IPS-18c (cell line): ENCODE measurements around the gene TFB2M.
"Not testable (repeated sequence)": the region's sequence is repeated elsewhere in the genome, so short reads cannot be mapped to it uniquely, and the experiment has no call there.

Experiments used
- H3K4me3 ChIP-seq: 2 replicates; pipeline ENCODE4 v1.7.0; 2013; ENCODE audit warnings: low read depth, mild to moderate bottlenecking, low read length, moderate library complexity; ENCODE audit not compliant: insufficient read depth
- H3K9me3 ChIP-seq: one replicate; pipeline ENCODE4 v1.6.1; 2013; ENCODE audit warnings: mild to moderate bottlenecking, low read length, moderate library complexity; ENCODE audit not compliant: control insufficient read depth, insufficient read depth

Gene TFB2M

DNA sequence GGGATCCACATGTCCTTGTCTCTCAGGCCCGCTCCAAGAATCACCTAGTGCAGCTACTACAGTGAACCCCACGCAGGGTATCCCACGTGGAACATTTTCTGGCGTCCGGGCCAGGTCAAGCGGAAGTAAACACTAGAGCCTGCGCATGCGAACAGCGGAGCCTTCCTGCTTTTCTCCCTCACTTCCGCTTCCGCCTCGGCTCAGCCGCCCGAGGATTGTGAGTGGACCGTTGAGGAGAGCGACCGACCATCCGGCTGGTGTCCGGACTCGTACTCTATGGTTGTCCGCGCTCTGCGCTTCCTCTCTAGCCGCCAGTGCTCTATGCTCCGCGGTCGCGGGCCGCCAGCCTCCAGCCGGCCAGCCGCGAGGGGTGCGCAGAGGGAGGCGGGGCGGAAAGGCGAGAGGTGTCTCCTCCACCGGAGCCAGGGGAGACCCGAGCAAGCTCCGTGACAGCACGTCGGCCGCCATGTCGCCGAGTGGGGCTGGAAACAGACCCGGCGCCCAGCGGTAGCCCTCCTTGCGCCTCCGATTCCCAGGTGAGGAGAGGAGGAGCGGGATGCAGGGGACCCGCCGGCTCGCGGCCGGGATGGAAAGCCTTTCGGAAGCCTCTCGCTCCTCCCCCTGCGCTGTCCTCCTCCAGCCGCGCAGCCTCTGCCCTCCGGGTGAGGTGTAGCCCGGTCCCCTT is at the start of gene TFB2M, which contains the start of gene CNST:
Gene TFB2M (minus strand): TSS at position 134 of the 685 bp plus-strand sequence. CDS start 123 bp downstream, at position 11.
Gene CNST (plus strand): TSS at position 329 of the 685 bp plus-strand sequence. CDS start 25,107 bp downstream, outside the sequence.
- Histone ChIP-seq H3K9me3 (no peaks in the 10 kb centered on the region), H3K4me3 (peak within 1 kb of the TSS; percentile 97)

- Histone ChIP-seq H3K9me3 (no peaks in the 10 kb centered on the region), H3K4me3 (no peak overlapping the region)
These were observed 47.2 kb upstream of the TFB2M start for GRCh38 chr1:246613096-246613758.

DNA sequence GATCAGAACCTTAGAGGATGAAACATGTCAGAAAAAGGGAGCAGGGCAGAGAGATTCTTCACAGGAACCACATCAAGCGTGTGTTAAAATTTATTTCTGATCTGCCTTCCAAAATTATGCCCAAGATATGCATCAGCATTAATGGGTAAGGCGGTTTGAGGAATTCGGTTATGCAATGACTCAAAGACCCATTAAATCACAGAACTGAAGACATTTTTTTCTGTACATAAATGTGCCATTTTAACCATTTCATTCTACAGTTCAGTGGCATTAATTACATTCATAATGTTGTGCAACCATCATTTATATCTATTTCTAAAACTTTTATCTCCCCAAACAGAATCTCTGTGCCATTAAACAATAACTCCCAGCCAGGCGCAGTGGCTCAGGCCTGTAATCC is 43.6 kb upstream of the TFB2M start:
- no peak overlapping the region for H3K4me3 ChIP-seq
- no peaks in the 10 kb centered on the region for H3K9me3 ChIP-seq

GRCh38 chr1:246608616-246609376 is 42.7 kb upstream of the TFB2M start:
- Histone ChIP-seq H3K9me3 (no peaks in the 10 kb centered on the region), H3K4me3 (no peak overlapping the region)

DNA sequence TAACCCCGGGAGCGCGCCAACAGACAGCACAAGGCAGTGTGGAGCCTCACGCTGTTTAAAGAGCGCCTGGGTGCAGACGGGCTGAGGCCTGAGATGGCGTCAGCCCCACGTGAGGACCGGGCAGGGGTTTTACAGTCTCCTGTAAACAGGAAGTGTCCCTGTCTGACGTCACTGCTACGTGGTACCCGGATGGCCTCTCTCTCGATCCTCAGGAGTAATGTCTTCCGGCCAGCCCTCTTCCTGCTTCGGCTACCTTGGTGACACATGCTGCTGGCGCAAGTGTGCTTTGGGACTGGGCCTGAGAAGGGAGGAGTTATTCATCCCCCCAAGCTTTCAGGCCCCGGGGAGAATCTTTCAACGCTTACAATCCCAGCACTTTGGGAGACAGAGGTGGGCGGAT is 41.4 kb upstream of the TFB2M start:
- H3K4me3 ChIP-seq: no peak overlapping the region
- no peaks in the 10 kb centered on the region for H3K9me3 ChIP-seq

GRCh38 chr1:246605231-246605630 is 39.2 kb upstream of the TFB2M start:
- not testable (repeated sequence) for H3K4me3 ChIP-seq, H3K9me3 ChIP-seq

GRCh38 chr1:246602194-246602593 is 36.1 kb upstream of the TFB2M start:
- no peaks in the 10 kb centered on the region for H3K9me3 ChIP-seq
- no peak overlapping the region for H3K4me3 ChIP-seq

- Histone ChIP-seq H3K9me3 (no peaks in the 10 kb centered on the region), H3K4me3 (no peak overlapping the region)
These were observed 34.5 kb upstream of the TFB2M start for GRCh38 chr1:246600579-246600978.

DNA sequence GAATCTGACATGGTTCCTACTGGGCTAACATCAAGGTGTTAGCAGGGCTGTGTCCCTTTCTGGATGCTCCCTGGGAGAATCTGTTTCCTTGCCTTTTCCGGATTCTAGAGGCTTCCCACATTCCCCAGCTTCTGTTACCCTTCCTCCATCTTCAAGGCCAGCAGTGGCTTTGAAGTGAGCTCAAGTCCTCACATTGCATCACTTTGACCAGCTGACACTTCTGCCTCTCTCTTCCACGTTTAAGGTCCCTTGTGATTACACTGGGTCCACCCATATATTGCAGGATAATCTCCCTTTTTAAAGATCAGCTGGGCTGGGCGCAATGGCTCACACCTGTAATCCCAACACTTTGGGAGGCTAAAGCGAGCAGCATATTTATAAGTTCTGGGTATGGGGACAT is 33.3 kb upstream of the TFB2M start:
- Histone ChIP-seq H3K9me3 (no peaks in the 10 kb centered on the region), H3K4me3 (no peak overlapping the region)

DNA sequence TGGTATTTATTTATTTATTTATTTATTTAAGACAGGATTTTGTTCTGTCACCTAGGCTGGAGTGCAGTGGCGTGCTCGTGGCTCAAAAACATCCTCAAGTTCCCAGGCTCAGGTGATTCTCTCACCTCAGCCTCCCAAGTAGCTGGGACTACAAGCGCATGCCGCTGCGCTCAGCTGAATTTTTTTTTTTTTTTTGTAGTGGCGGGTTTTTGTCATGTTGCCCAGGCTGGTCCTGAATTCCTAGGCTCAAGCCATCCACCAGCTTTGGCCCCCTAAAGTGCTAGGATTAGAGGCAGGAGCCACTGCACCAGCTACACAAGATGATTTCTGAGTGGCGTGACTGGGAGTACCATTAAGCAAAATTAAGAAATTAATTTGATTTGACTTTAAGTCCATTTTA is 31.9 kb upstream of the TFB2M start:
- H3K9me3 ChIP-seq: no peaks in the 10 kb centered on the region
- H3K4me3 ChIP-seq: no peak overlapping the region

- no peaks in the 10 kb centered on the region for H3K9me3 ChIP-seq
- no peak overlapping the region for H3K4me3 ChIP-seq
These were observed 31.3 kb upstream of the TFB2M start for GRCh38 chr1:246597340-246597739.

GRCh38 chr1:246595146-246595545 is 29.1 kb upstream of the TFB2M start:
- H3K4me3 ChIP-seq: no peak overlapping the region
- no peaks in the 10 kb centered on the region for H3K9me3 ChIP-seq

DNA sequence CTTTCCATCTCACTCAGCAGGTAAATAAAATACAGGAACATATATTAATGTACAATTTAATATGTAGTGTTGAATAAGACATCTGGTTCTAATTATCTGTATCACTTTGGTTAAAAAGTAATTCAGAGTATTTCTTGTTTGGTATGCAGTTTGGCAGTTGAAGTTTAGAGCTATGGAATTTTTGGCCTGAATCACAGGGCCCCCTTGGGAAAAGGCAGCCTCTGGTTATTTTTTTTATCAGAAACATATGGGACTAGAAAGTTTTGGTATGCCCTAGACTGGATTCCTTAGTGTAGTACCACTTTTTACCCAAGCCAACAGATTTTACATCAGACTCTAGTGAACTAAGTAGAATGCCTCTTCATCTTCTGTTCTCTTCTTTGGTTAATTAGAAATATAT is 26.6 kb upstream of the TFB2M start:
- Histone ChIP-seq H3K9me3 (no peaks in the 10 kb centered on the region), H3K4me3 (no peak overlapping the region)

- no peaks in the 10 kb centered on the region for H3K9me3 ChIP-seq
- no peak overlapping the region for H3K4me3 ChIP-seq
These were observed 25.9 kb upstream of the TFB2M start for GRCh38 chr1:246591958-246592357.

- no peak overlapping the region for H3K4me3 ChIP-seq
- H3K9me3 ChIP-seq: no peaks in the 10 kb centered on the region
These were observed 25.4 kb upstream of the TFB2M start for GRCh38 chr1:246591504-246591903.

DNA sequence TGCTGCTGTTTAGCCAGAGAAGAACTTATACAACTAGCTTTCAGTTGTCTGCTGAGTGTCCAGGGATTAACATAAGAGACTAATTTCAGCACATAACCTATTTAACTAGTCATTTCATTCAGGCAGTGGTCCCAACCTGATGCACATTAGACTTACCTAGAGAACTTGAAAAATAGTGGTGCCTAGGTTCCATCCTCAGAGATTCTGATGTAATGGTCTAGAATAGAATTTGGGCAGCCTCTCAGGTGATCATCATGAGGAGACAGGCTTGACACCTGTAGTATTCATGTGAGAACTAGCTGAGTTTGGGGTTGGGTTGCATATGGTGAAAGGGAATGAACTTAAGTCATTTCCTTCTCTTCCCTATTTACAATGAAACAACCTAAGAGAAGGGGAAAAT is 25.0 kb upstream of the TFB2M start:
- no peaks in the 10 kb centered on the region for H3K9me3 ChIP-seq
- H3K4me3 ChIP-seq: no peak overlapping the region

DNA sequence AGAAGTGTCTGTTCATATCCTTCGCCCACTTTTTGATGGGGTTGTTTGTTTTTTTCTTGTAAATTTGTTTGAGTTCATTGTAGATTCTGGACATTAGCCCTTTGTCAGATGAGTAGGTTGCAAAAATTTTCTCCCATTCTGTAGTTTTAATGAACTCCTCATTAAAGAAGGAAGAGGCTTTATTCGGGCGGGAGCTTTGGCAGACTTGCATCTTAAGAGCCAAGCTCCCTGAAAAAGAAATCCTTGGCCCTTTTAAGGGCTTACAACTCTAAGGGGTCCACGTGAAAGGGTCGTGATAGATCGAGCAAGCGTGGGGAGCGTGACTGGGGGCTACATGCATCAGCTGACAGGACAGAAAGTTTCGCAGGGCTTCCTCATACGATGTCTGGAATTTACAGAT is 23.9 kb upstream of the TFB2M start:
- not testable (repeated sequence) for H3K4me3 ChIP-seq

GRCh38 chr1:246588159-246588721 is 22.2 kb upstream of the TFB2M start:
- Histone ChIP-seq H3K4me3 (no peak overlapping the region), H3K9me3 (no peaks in the 10 kb centered on the region)

More for the DNA sequence above, 23.9 kb upstream of the TFB2M start:
- not testable (repeated sequence) for H3K9me3 ChIP-seq
